ENCODE results near the gene NT5C2.
A peak's percentile ranks its signal among the peaks of the same experiment; 100 is the strongest.

NT5C2 gene

GRCh38 chr10:103155471-103156085 is 37.5 kb downstream of the NT5C2 start:
- no peak overlapping the region for H3K4me3 ChIP-seq (replicated peaks in 1 of 2; ENCODE audit: low read depth in 2 of 2, low read length in 2 of 2)
- no peak for DNase-seq (ENCODE audit: low read depth in 2 of 2)
- no peak for TF ChIP-seq CTCF (IDR thresholded peaks at IDR 0.05; ENCODE audit: low read depth, low read length)

- TF ChIP-seq CTCF (IDR thresholded peaks at IDR 0.05; ENCODE audit: low read depth, low read length): no peak
- H3K4me3 ChIP-seq (replicated peaks in 1 of 2; ENCODE audit: low read depth in 2 of 2, low read length in 2 of 2): no peak overlapping the region
- DNase-seq (ENCODE audit: low read depth in 2 of 2): peak in 1 of 2 donors; percentile 55
Measured at GRCh38 chr10:103154521-103155299, 38.4 kb downstream of the NT5C2 start.

DNA sequence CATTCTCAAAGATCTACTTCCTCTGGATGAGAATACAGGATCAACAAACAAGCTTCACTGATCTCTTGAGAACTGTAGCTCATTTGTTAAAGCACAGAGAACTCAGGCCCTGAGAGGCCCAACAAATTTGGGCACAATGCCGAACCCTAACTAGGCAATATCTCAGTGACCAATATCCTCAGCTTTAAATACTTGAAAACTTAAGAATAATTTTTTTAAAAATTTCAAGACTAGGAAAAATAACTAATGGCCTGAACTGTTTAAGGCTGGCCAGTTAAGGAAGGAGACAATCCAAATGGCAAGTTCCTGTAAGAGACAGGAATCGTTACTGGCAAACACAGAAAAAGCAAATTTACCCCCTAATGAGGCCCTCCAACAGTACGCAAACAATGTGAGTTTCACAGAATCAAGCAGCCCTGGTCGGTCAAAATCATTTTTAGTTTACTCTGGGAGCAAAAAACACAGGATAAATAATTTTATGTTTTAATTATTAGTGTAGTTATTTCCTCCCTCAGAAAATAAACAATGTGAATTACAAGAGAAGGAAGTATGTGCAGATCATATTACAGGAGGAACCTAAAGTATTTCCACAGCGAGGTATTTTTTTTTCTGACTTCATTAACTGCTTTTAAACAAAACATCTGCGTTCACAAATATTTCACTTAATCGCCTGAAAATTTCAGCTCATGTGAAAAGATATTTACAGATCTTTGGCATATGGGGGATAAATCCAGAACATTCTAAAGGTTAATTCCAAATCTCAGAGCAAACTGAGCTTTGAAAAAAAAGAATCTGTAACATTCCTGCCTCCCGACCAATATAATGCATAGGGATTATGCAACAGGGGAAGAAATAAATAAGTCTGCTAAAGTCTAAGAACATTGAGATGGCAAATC is 39.5 kb downstream of the NT5C2 start:
- no peak for TF ChIP-seq CTCF (IDR thresholded peaks at IDR 0.05; ENCODE audit: low read depth, low read length)
- peak overlapping the region; percentile 4 to 29 for H3K4me3 ChIP-seq (replicated peaks in 1 of 2; ENCODE audit: low read depth in 2 of 2, low read length in 2 of 2)
- peak; percentile 61 to 72 for DNase-seq (ENCODE audit: low read depth in 2 of 2)

GRCh38 chr10:103149991-103150622 is 43.0 kb downstream of the NT5C2 start:
- no peak overlapping the region for H3K4me3 ChIP-seq (replicated peaks in 1 of 2; ENCODE audit: low read depth in 2 of 2, low read length in 2 of 2)
- DNase-seq (ENCODE audit: low read depth in 2 of 2): peak in 1 of 2 donors; percentile 22
- no peak for TF ChIP-seq CTCF (IDR thresholded peaks at IDR 0.05; ENCODE audit: low read depth, low read length)

GRCh38 chr10:103147645-103148044 is 45.4 kb downstream of the NT5C2 start:
- DNase-seq (ENCODE audit: low read depth in 2 of 2): no peak
- no peak for TF ChIP-seq CTCF (IDR thresholded peaks at IDR 0.05; ENCODE audit: low read depth, low read length)
- no peak overlapping the region for H3K4me3 ChIP-seq (replicated peaks in 1 of 2; ENCODE audit: low read depth in 2 of 2, low read length in 2 of 2)

- TF ChIP-seq CTCF (IDR thresholded peaks at IDR 0.05; ENCODE audit: low read depth, low read length): no peak
- H3K4me3 ChIP-seq (replicated peaks in 1 of 2; ENCODE audit: low read depth in 2 of 2, low read length in 2 of 2): no peak overlapping the region
- peak; percentile 94 to 97 for DNase-seq (ENCODE audit: low read depth in 2 of 2)
Measured at GRCh38 chr10:103145860-103146466, 47.1 kb downstream of the NT5C2 start.
